WTC11 (cell line): ENCODE results near the gene CCDC178. TPM values are rescaled to one million over a fixed set of nuclear protein-coding genes. Genes with fewer than 3 reads are reported as not detected.

Experiments
- ATAC-seq: fragments of 200-7000 bp; cut with Tn5 transposase; 2 replicates; pipeline ENCODE4 v1.10.0; 2021; ENCODE audit warnings: mild to moderate bottlenecking, moderate library complexity
- CTCF ChIA-PET: fragments of 300-600 bp; sonication (Branson Sonifier 250); formaldehyde crosslinking; loops from one replicate; lab custom pipeline; 2021; ENCODE audit warnings: antibody characterized with exemption; lab: Charles Lee
- POLR2A ChIA-PET: fragments of 350-600 bp; sonication (Branson Sonifier 250); formaldehyde crosslinking; loops from one replicate; lab custom pipeline; 2021; ENCODE audit warnings: antibody characterized with exemption; lab: Charles Lee
- DNase-seq: peaks from one replicate; pipeline ENCODE4 v3.0.0; 2021; ENCODE audit warnings: low spot score
- H3K27ac Mint-ChIP-seq: 2 replicates; pipeline ENCODE4 v1.8.0; 2021; ENCODE audit warnings: mixed read lengths
- H3K27me3 Mint-ChIP-seq: 2 replicates; pipeline ENCODE4 v1.8.0; 2021; ENCODE audit warnings: low read depth, mild to moderate bottlenecking, moderate library complexity, mixed read lengths
- H3K36me3 Mint-ChIP-seq: 2 replicates; pipeline ENCODE4 v1.8.0; 2021; ENCODE audit warnings: mixed read lengths
- H3K4me1 Mint-ChIP-seq: 2 replicates; pipeline ENCODE4 v1.8.0; 2022; ENCODE audit warnings: mixed read lengths
- H3K4me3 Mint-ChIP-seq: 2 replicates; pipeline ENCODE4 v1.8.0; 2021; ENCODE audit warnings: mild to moderate bottlenecking, moderate library complexity, mixed read lengths
- H3K9me3 Mint-ChIP-seq: 2 replicates; pipeline ENCODE4 v1.8.0; 2021; ENCODE audit warnings: mixed read lengths
- FOXJ3 ChIP-seq: sonication (generic); formaldehyde crosslinking; IDR thresholded peaks from 2 replicates; pipeline ENCODE4 v1.9.0; 2021; ENCODE audit warnings: missing genetic modification reagents, mild to moderate bottlenecking, borderline replicate concordance
- FOXK1 ChIP-seq: sonication (generic); formaldehyde crosslinking; IDR thresholded peaks from 2 replicates; pipeline ENCODE4 v1.8.0; 2022; ENCODE audit warnings: mild to moderate bottlenecking, moderate library complexity, missing genetic modification reagents
- FOXP1 ChIP-seq: sonication (generic); formaldehyde crosslinking; IDR thresholded peaks from 2 replicates; pipeline ENCODE4 v1.8.0; 2022; ENCODE audit warnings: missing genetic modification reagents, mild to moderate bottlenecking, moderate library complexity, borderline replicate concordance
- NFATC4 ChIP-seq: fragments of 250-450 bp; sonication (Bioruptor Pico); IDR thresholded peaks from 2 replicates; pipeline ENCODE4 v1.9.0; 2021; ENCODE audit warnings: mild to moderate bottlenecking
- NR3C1 ChIP-seq: sonication (generic); formaldehyde crosslinking; conservative IDR thresholded peaks from 2 replicates; pipeline ENCODE4 v1.8.1; 2023; ENCODE audit warnings: low read depth, mild to moderate bottlenecking, missing genetic modification reagents
- PRRX2 ChIP-seq: fragments of 250-450 bp; sonication (Bioruptor Pico); IDR thresholded peaks from 2 replicates; pipeline ENCODE4 v1.8.0; 2021; ENCODE audit warnings: mild to moderate bottlenecking
- TCF7 ChIP-seq: sonication (generic); formaldehyde crosslinking; IDR thresholded peaks from 2 replicates; pipeline ENCODE4 v1.8.0; 2022; ENCODE audit warnings: mild to moderate bottlenecking, low read depth, missing genetic modification reagents, moderate library complexity
- TEAD4 ChIP-seq: sonication (generic); formaldehyde crosslinking; IDR thresholded peaks from 2 replicates; pipeline ENCODE4 v1.8.0; 2022; ENCODE audit warnings: mild to moderate bottlenecking, missing genetic modification reagents
- ZNF263 ChIP-seq: sonication (generic); formaldehyde crosslinking; IDR thresholded peaks from 2 replicates; pipeline ENCODE4 v1.8.1; 2022; ENCODE audit warnings: low read depth, mild to moderate bottlenecking, moderate library complexity, missing genetic modification reagents
- total RNA-seq: library from RNA; stranded (reverse); gene quantifications from 3 replicates; pipeline ENCODE4 v1.2.3, GENCODE V29; 2021
- TF ChIP-seq, protein P1 (sequence below): sonication (generic); formaldehyde crosslinking; IDR thresholded peaks from 2 replicates; pipeline ENCODE4 v1.8.0; 2022; ENCODE audit warnings: mild to moderate bottlenecking, missing genetic modification reagents
- TF ChIP-seq, protein P2 (sequence below): fragments of 250-450 bp; sonication (Bioruptor Pico); IDR thresholded peaks from 2 replicates; pipeline ENCODE4 v1.8.0; 2021; ENCODE audit warnings: mild to moderate bottlenecking
- TF ChIP-seq, protein P3 (sequence below): sonication (generic); formaldehyde crosslinking; IDR thresholded peaks from 2 replicates; pipeline ENCODE4 v1.8.0; 2023; ENCODE audit warnings: missing genetic modification reagents, mild to moderate bottlenecking, borderline replicate concordance
- TF ChIP-seq, protein P4 (sequence below): fragments of 250-450 bp; sonication (Bioruptor Pico); IDR thresholded peaks from 2 replicates; pipeline ENCODE4 v2.1.2; 2022; ENCODE audit warnings: mild to moderate bottlenecking, moderate library complexity

The CCDC178 gene
- total RNA-seq, 1 experiment from 2014 or later, result 0.20 TPM

DNA sequence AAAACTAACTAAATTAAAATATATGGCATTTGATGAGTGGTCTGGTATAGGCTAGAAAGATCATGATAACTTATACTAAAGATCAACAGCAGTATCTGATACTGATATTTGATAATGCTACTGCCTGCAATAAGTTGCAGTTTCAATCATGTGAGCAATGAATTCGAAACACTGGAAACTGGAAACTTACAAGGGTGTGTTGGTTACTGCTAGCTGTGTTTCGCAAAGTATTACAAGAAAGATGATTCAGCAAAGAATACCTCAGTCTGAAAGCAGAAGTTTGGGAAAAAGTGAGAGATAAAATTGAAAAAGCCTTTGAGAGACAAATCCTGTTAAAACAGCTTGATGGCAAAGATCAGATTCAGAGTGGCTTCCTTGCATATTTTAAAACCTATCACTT, 294.5 kb downstream of the CCDC178 start:
- POLR2A ChIA-PET, result no interaction called here
- CTCF ChIA-PET, result no interaction called here
- DNase-seq (no peak), ATAC-seq (no peak)
- Mint-ChIP-seq H3K27me3 (no peaks in the 10 kb centered on the region), H3K36me3 (peaks cover 10% of the 10 kb centered on the region), H3K4me1 (no peaks in the 10 kb centered on the region), H3K9me3 (peaks cover 42% of the 10 kb centered on the region), H3K4me3 (no peak overlapping the region), H3K27ac (no peak overlapping the region)
- TF ChIP-seq NR3C1, result no peak
- TF ChIP-seq TCF7 (CRISPR knock-in tag), result no peak
- no peak for TF ChIP-seq ZNF263 (CRISPR knock-in tag)
- TF ChIP-seq, protein P1, sequence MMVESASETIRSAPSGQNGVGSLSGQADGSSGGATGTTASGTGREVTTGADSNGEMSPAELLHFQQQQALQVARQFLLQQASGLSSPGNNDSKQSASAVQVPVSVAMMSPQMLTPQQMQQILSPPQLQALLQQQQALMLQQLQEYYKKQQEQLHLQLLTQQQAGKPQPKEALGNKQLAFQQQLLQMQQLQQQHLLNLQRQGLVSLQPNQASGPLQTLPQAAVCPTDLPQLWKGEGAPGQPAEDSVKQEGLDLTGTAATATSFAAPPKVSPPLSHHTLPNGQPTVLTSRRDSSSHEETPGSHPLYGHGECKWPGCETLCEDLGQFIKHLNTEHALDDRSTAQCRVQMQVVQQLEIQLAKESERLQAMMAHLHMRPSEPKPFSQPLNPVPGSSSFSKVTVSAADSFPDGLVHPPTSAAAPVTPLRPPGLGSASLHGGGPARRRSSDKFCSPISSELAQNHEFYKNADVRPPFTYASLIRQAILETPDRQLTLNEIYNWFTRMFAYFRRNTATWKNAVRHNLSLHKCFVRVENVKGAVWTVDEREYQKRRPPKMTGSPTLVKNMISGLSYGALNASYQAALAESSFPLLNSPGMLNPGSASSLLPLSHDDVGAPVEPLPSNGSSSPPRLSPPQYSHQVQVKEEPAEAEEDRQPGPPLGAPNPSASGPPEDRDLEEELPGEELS (CRISPR knock-in tag), result no peak
- TF ChIP-seq, protein P2, sequence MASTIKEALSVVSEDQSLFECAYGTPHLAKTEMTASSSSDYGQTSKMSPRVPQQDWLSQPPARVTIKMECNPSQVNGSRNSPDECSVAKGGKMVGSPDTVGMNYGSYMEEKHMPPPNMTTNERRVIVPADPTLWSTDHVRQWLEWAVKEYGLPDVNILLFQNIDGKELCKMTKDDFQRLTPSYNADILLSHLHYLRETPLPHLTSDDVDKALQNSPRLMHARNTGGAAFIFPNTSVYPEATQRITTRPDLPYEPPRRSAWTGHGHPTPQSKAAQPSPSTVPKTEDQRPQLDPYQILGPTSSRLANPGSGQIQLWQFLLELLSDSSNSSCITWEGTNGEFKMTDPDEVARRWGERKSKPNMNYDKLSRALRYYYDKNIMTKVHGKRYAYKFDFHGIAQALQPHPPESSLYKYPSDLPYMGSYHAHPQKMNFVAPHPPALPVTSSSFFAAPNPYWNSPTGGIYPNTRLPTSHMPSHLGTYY (CRISPR knock-in tag), result no peak
- no peak for TF ChIP-seq PRRX2 (CRISPR knock-in tag)
- TF ChIP-seq, protein P3, sequence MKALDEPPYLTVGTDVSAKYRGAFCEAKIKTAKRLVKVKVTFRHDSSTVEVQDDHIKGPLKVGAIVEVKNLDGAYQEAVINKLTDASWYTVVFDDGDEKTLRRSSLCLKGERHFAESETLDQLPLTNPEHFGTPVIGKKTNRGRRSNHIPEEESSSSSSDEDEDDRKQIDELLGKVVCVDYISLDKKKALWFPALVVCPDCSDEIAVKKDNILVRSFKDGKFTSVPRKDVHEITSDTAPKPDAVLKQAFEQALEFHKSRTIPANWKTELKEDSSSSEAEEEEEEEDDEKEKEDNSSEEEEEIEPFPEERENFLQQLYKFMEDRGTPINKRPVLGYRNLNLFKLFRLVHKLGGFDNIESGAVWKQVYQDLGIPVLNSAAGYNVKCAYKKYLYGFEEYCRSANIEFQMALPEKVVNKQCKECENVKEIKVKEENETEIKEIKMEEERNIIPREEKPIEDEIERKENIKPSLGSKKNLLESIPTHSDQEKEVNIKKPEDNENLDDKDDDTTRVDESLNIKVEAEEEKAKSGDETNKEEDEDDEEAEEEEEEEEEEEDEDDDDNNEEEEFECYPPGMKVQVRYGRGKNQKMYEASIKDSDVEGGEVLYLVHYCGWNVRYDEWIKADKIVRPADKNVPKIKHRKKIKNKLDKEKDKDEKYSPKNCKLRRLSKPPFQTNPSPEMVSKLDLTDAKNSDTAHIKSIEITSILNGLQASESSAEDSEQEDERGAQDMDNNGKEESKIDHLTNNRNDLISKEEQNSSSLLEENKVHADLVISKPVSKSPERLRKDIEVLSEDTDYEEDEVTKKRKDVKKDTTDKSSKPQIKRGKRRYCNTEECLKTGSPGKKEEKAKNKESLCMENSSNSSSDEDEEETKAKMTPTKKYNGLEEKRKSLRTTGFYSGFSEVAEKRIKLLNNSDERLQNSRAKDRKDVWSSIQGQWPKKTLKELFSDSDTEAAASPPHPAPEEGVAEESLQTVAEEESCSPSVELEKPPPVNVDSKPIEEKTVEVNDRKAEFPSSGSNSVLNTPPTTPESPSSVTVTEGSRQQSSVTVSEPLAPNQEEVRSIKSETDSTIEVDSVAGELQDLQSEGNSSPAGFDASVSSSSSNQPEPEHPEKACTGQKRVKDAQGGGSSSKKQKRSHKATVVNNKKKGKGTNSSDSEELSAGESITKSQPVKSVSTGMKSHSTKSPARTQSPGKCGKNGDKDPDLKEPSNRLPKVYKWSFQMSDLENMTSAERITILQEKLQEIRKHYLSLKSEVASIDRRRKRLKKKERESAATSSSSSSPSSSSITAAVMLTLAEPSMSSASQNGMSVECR, result no peak
- TF ChIP-seq FOXJ3 (CRISPR knock-in tag), result no peak
- no peak for TF ChIP-seq NFATC4 (CRISPR knock-in tag)

DNA sequence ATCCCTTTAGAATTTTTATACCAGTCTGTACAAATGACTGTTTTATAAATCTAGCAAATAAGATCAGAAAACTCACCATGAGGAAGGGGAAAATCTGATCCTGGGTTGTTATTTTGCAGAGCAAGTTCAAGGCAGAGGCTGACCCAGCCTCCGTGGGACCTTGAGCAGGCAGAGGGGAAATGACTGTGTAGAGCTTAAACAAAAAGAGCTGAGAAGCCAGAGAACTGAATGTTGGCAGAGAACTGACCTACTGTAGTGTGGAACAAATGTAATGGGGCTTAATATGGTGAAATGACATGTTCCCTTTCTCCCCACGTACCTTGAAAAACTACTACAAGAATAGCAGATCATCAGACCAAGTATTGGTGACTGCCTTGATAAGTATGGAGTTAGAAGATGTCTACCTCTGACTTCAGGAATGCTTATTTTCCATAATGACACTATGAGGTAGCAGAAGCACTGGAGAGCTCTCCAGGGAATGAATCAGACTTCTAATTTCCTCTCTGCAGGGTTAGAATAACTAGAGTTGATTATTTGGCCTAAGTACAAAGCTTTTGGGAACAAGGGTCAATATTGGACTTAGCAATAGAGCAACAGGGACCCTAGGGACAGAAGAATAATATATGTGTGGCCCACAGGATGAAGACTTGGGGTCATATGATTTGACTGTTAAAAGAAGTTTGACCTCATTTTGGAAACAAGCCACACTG, 304.4 kb downstream of the CCDC178 start:
- no peaks in the 10 kb centered on the region; the same call in 1 of the 2 replicates for H3K27me3 Mint-ChIP-seq
- no peaks in the 10 kb centered on the region for H3K4me1 Mint-ChIP-seq
- no peak overlapping the region for H3K4me3 Mint-ChIP-seq
- ATAC-seq (peak; percentile 30; the same call in 1 of the 2 replicates), DNase-seq (no peak)
- ChIA-PET CTCF (interaction anchor here (1.0 kb wide), 1 partner anchor 65 kb away, joined by 3 read pairs; no protein-coding TSS in a partner anchor), POLR2A (no interaction called here)
- H3K9me3 Mint-ChIP-seq, result peaks cover 31% of the 10 kb centered on the region
- no peak overlapping the region for H3K27ac Mint-ChIP-seq
- TF ChIP-seq FOXK1 (CRISPR knock-in tag) (no peak), FOXP1 (CRISPR knock-in tag) (no peak), TEAD4 (CRISPR knock-in tag) (no peak)
- TF ChIP-seq, protein P4, sequence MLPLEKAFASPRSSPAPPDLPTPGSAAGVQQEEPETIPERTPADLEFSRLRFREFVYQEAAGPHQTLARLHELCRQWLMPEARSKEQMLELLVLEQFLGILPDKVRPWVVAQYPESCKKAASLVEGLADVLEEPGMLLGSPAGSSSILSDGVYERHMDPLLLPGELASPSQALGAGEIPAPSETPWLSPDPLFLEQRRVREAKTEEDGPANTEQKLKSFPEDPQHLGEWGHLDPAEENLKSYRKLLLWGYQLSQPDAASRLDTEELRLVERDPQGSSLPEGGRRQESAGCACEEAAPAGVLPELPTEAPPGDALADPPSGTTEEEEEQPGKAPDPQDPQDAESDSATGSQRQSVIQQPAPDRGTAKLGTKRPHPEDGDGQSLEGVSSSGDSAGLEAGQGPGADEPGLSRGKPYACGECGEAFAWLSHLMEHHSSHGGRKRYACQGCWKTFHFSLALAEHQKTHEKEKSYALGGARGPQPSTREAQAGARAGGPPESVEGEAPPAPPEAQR, result no peak
- TF ChIP-seq, protein P3, result no peak
- H3K36me3 Mint-ChIP-seq, result peaks cover 26% of the 10 kb centered on the region
